HG02981 (cell line): ENCODE measurements around the gene ATP9A.
"Not testable (repeated sequence)": the region's sequence is repeated elsewhere in the genome, so short reads cannot be mapped to it uniquely, and the experiment has no call there.

Experiments used
- ATAC-seq: cut with Tn5 transposase; IDR thresholded peaks from one replicate; pipeline ENCODE4 v1.9.1; 2021; ENCODE audit warnings: mild to moderate bottlenecking, moderate library complexity; ENCODE audit not compliant: unreplicated experiment

ATP9A gene

DNA sequence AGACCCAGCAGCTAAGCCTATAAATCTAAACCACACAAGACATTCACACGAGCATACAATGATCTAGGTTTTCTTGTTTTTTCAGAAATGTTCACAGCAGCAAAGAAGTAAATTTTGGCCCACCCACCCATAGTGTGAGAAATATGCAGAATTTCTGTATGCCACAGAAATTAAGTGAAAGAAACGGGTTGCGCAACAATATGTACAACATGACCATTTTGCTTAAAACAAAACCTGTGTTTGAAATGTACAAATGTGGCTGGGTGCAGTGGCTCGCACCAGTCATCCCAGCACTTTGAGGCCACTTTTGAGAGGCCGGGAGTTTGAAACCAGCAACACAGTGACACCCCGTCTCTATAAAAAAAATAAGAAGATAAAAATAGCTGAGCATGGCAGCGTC is 24.8 kb upstream of the ATP9A start:
- ATAC-seq, result no peak

DNA sequence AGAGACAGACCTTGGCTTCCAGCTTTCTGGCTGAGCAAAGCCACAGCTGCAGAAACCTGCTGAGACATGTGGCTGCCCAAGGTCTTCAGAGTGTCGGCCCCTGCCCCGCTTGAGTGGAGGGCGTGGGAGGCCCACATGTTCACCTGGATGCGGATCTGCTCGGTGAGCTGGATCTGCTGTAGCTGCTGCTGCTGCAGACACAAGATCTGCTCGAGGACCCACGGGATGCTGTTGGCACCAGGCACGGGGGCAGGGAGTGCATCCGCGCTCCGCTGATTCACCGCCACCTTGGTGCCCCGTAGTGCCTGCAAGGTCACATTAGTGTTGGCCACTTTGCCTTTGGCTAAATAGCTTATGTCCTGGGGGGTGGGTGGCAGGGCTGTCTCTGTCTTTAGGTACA is 23.4 kb upstream of the ATP9A start:
- no peak for ATAC-seq

DNA sequence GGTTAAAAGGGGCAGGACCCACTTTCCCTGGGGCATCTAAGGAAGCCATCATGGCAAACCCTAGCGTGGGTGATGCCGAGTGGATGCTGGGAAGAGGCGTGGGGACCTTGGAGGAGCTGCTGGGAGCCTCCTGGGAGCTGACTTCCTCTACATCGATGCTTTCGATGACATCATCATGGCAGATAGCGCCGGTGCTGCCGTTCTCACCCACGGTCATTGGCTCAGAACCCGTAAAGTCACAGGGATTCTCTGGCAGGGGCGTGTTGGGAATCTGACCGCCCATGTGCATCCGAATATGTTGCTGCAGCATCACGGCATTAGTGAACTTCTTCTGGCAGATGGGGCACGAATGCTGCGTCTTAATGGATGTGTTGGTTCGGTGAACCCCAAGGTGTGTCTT is 22.1 kb upstream of the ATP9A start:
- ATAC-seq, result no peak

DNA sequence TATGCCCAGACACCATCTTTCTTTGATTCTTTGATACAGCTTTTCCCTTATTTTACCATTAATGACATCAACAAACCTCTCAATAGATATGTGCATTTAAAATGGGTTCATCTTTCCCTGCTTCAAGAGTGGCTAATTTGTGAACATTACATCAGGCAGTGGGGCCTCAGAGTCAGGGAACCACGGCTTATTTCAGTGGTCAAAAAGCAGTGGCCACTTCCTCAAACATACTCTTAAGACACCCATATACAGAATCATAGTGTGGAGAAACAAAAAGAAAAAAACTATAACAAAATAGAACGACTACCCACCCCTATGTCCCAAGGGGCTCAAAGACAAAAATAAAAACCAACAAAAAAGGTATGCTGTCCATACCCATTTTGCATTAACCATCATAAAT is 21.2 kb upstream of the ATP9A start:
- no peak for ATAC-seq

DNA sequence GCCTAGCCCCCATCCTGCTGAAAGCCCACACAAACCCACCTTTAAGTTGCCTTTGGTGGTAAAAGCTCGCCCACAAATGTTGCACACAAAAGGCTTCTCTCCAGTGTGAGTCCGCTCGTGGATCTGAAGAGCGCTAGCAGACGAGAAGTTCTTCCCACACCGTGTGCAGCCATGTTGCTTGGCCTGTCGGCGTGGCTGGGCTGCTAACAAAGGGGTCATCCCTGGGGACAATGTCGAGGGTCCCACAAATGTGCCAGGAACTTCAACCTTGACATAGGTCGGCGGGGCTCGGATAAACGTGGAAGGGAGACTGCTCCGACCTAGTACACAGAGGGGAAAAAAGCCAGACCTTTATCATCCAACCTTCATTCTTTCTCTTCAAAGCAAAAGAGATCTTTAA is 20.6 kb upstream of the ATP9A start:
- no peak for ATAC-seq

DNA sequence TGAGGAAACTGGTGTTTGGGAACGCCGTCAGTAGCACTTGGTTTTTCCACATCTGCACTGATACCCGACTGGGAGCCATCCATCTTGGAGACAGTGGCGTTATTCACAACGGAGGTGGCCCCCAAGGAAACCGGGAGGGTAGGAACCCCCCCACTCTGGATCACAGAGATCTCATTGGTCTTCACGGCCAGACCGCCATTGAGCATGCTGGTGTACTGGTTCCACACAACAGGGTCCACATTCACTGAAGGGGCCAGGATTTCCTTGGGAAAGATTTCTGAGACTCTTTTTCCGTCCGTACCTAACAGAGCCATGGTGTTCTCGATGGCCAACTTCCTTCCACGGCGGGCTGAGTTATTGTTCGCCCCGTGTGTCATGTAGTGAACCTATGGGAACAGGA is 16.1 kb upstream of the ATP9A start:
- ATAC-seq, result no peak

DNA sequence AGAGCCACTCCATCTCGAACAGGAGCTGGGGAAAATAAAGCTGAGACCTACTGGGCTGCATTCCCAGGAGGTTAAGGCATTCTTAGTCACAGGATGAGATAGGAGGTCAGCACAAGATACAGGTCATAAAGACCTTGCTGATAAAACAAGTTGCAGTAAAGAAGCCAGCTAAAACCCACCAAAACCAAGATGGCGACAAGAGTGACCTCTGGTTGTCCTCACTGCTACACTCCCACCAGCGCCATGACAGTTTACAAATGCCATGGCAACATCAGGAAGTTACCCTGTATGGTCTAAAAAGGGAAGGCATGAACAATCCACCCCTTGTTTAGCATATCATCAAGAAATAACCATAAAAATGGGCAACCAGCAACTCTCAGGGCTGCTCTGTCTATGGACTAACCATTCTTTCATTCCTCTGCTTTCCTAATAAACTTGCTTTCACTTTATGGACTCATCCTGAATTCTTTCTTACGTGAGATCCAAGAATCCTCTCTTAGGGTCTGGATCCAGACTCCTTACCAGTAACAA is 10.1 kb upstream of the ATP9A start:
- ATAC-seq, result not testable (repeated sequence)

DNA sequence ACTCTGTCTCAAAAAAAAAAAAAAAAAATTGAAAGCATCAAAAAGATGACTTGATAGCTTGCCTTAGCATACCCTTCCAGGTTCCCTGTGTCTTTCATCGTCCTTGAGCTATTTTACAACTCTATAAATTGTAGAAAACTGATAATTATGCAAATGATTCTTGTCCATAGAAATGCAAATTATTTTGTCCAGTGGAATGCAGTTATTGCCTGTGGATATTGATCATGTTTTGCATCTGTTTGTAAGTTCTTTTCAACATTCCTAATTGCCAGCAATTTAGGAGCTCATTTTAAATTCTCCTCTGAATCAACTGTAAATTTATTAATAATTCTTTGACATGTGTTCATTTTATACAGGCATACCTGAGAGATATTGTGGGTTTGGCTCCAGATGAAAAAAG is 7.1 kb upstream of the ATP9A start:
- no peak for ATAC-seq

DNA sequence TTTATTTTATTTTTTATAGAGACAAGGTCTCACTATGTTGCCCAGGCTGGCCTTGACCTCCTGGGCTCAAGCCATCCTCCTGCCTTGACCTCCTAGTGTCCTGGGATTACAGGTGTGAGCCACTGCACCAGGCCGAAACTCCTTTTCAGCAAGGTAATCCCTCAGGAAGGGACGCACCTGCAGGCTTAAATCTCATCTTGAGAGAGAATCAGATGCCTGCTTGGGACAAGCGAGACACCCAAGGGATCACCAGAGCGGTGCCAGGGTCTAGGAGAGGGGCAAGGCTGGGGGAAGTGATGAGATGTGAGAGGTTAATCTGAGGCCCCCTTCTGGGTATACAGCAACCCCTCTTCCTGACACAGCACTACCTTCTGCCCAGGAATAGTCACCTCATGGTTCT is 4.0 kb upstream of the ATP9A start:
- no peak for ATAC-seq

DNA sequence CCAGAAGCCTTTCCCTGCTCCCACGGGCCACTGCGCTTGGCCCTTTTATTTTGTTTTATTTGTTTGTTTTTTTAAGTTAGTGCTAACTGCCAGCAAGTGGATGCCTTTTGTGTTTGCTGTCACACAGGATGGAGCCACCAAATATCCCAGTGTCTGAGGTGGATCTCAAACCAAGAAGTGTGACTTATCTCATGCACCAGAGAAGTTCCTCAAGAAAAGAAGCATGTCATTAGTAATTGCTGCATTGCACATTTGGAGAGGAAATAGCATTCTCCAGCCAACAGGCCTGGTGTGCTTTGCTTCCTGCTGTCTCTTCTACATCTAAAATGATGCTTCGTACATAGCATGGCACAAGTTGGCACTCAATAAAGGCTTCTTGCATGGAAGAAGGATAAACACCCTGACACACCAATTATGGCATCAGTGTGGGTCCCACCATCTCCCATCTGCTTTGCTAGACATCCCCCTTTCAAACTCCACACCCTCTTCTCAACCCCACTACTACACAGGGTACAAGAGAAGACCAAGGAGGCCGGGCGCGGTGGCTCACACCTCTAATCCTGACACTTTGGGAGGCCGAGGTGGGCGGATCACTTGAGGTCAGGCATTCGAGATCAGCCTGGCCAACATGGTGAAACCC is 1.9 kb upstream of the ATP9A start:
- no peak for ATAC-seq

DNA sequence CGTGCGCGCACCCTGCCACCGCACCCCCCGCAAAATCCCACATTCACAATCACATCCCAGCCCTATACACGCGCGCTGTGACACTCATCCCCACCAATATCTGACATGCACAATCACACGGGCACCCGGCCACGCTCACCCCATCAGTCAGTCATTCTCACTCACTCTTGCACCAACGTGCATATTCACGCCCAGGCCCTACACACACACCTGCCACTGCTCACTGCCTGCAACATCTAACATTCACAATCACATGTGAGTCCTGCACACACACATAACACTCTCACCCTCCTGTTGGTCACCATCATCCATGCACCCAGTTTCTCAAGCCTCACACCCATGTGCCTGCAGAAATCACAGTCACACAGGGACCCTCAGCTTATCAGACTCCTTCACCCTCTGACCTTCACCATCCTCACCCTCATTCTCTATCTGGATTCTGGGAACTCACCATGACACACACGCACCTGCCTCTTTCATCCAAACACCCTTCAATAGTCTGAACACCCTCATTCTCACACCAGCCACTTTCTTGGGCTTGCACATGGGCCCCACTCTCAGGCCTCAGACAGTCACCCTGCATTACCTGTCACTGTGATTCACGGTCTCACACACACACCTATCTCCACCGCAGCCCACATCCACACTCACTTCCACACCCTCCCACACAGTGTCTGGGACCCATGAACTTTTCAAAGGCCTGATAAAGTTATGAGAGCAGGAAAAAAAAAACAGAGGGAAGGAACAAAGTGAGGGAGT is 748 bp upstream of the ATP9A start:
- no peak for ATAC-seq

DNA sequence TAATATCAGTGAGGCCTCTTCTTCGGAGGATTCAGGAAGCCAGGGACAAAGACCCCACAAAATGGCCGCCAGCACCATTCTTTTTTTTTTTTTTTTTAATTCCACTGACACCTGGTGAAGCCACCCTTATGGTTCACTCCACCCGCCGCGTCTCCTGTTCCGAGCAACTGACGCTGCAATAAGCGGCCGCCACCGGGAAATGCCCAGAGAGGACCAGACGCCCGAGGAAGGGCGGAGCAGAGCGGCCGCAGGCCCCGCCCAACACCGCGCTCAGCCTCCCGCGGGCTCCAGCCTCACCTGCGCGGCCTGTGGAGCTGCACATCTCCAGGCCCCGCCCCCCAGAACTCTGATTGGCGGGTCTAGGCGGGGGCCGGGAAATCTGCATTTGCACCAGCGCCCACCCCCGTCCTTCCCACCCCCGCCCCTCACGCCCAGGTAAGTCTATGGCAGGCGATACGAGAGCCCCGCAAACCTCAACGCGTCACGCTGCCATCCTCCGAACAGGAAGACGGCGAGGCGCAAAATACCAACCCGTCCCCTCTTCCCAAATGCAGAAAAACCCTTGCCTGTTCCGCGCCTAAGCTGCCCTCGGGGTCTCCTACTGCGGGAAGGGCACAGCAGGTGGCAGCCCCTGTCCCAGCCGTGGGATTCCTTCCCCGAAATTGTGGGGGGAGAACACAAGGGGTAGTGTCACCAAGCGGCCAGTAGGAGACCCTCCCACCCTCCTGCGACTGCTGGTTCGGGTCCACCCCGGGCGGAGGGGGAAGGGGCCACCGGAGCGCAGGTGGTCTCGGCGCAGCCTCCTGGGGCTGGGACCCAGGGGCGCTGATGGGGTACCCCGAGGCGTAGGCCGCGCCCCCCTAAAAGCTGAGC is 960 bp downstream of the ATP9A start:
- ATAC-seq, result no peak

DNA sequence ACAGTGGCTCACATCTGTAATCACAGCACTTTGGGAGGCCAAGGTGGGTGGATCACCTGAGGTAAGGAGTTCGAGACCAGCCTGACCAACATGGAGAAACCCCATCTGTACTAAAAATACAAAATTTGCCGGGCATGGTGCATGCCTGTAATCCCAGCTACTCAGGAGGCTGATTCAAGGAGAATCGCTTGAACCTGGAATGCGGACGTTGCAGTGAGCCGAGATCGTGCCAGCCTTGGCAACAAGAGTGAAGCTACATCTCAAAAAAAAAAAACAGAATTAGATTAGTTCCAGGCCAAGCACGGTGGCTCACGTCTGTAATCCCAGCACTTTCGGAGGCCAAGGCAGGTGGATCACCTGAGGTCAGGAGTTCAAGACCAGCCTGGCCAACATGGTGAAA is 2.8 kb downstream of the ATP9A start:
- ATAC-seq, result not testable (repeated sequence)

DNA sequence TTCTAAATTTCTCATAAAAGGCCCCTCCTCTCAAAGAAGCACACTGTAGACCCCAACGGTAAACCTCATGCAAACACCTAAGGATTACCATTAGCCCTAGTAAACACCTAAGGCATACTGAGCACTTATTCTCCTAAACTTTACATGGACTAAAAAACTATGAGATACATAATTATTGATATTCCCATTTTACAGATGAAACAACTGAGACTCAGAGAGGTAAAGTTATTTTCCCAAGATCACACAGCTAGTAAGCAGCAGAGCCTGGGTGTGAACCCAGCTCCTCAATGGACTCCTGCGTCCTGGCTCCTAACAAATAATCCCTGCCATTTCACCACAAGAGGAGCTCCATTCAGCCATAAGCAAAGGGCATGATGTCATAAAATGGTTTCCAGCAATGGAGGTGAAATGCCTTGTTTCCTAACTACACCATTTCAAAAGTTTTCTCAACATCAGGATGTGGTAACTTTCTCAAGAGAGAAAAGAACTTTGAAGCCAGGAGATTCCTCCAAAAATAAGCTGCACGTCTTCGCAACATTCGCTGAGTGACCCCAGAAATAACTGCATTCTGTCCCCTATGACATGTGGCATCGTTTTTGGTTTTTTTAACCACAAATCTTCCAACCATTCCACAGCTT is 4.1 kb downstream of the ATP9A start:
- ATAC-seq, result no peak

DNA sequence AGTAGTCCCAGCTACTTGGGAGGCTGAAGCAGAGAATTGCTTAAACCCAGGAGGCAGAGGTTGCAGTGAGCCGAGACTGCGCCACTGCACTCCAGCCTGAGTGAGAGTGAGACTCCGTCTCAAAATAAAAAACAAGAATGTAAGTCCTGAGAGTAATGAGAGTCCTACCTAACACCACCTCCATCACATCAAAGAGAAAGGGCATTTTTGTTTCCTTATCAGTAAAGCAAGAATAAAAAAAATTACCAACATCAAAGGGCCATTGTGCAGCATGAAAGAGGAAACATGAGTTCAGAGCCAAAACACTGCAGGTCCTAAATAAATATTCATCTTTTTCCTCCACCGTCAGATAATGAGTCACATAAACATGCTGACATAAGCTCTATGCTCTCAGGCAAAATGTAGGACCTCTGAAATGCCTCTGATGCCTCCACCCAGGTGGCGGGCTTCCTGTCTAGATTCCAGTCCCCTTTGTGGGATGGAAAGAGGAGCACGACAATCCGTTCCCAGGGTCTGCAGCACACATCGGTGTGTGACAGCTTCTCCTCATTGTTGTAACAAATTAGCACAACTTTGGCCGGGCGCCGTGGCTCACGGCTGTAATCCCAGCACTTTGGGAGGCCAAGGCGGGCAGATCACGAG is 7.2 kb downstream of the ATP9A start:
- no peak for ATAC-seq

DNA sequence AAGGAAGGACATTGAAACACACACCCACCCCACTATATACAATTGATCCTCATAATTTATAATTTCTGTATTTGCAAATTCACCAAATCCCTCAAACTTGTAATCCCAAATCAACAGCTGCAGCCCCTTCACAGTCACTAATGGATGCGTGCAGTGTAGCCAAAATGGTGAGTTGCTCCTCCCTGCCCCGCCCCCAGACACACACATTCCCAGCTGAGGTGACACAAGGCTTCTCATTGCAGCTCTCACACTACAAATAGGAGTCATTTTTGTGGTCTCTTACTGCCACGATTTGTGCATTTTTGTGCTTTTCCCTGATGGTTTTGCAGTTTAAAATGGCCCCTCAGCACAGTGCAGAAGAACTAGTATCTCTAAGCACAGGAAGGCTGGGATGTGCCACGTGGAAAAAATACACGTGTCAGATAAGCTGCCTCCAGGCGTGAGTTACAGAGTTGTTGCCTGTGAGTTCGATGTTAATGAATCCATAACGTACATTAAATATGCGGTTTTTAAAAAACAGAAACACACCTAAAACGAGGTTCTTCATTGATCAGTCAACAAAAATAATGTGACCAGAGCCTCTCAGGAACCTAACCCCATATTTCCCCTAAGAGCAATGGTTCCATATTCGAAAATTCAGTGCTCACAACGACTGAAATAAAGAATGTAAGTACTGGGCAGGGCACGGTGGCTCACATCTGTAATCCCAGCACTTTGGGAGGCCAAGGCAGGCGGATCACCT is 8.2 kb downstream of the ATP9A start:
- no peak for ATAC-seq

DNA sequence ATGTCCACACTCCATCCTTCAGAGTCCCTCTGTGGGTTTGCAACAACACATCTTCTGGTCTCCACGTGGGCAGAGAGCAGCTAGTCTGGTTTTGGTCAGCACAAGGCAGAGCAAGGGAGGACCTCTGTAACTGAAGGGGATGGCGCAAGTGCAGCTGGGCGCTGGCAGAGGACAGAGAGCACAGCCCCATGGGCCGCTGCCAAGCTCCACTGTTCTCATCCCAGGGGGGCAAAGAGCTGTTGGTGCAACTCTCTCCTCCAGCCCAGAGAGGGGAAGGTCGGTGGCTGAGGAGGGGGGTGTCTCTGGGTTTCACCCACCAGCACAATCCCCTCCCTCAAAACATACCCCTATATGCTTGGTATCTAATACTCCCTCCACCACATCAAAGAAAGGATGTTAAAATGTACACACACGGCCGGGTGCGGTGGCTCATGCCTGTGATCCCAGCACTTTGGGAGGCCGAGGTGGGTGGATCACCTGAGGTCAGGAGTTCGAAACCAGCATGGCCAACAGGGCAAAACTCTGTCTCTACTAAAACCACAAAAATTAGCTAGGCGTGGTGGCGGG is 9.1 kb downstream of the ATP9A start:
- ATAC-seq, result no peak

DNA sequence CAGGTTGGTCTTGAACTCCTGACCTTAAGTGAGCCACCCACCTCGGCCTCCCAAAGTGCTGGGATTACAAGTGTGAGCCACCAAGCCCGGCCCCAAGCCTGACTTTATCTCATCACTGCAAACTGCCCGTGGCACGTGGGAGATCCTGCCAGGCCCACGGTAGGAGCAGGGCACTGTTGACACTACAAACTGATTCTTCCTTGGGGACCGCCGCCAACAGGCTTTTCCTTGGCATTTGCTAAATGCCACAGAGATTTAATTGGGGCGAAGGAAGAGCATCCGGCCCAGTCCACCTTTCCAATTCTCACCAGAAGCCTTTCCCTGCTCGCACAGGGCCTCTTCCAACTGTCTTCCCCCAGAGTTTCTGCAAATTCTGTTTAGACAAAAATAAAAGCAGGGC is 11.0 kb downstream of the ATP9A start:
- ATAC-seq, result no peak

DNA sequence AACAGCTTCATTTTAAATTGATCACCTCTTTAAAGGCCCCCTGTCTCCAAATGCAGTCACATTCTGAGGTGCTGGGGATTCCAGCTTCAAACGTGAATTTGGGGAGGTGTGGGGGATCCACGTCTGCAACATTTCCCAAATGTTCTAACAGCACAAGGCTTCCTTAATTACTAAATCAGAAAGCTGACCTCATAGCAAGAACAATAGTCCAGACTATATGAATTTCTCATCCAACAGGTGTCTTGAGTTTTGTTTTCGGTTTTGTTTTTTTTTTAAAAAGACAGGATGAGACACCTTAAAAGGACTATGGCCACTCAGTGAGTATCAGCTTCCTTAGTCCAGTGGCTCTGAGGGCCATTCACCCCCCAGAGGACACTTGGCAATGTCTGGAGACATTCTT is 11.5 kb downstream of the ATP9A start:
- ATAC-seq, result no peak

DNA sequence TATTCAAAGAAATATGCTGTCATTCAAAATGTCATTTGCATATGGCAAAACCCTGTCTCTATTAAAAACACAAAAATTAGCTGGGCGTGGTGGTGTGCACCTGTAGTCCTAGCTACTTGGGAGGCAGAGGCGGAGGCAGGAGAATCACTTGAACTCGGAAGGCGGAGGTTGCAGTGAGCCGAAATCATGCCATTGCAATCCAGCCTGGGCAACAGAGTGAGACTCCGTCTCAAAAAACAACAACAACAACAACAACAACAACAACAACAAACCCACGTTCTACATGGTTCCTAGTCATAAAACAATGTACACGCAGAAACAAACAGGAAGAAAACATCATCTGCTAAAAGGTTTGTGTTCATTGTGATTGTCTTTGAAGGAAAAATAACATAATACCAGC is 15.0 kb downstream of the ATP9A start:
- not testable (repeated sequence) for ATAC-seq
